ENCODE data around the gene MRTFA. TPM values are rescaled to one million over a fixed set of nuclear protein-coding genes. Genes with fewer than 3 reads are reported as not detected.
"Not testable (repeated sequence)": the region's sequence is repeated elsewhere in the genome, so short reads cannot be mapped to it uniquely, and the experiment has no call there.

MRTFA gene
- total RNA-seq, 1 donor from 2014 or later: 24.9 TPM

DNA sequence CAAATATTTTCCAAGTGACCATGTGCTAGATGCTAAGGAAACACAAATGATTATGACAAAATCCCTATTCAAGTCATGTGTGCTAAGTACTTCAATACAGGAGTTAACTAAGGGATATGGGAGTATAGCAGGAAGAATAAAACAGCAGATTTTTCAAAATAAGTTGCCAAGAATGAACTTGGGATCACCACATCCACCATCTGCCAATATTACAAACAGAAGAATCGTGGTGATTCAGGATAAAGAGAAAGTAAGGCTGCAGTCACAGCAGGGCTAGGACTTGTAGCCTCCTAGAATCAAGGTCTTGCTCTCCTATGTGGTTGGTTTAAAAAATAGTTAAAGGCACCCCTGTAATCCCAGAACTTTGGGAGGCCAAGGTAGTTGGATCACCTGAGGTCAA lies 34.3 kb downstream of the MRTFA start:
- FAIRE-seq (no peak), DNase-seq (ENCODE audit: low spot score in 2 of 2) (no peak)

DNA sequence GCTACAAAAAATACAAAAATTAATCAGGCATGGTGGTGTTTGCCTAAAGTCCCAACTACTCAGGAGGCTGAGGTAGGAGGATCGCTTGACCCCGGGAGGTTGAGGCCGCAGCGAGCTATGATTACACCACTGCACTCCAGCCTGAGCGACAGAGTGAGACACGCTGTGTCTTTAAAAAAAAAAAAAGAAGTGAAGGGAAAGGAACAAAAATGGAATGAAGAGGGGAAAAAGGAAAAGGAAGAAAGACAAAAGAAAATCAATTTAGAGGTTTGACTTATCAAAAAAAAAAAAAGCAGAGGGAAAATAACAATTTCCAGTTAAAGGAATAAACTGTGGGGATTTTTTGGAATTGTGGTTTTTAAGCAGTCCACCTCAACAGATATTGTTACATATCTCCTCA lies 36.8 kb downstream of the MRTFA start:
- FAIRE-seq (no peak), DNase-seq (ENCODE audit: low spot score in 2 of 2) (no peak)

DNA sequence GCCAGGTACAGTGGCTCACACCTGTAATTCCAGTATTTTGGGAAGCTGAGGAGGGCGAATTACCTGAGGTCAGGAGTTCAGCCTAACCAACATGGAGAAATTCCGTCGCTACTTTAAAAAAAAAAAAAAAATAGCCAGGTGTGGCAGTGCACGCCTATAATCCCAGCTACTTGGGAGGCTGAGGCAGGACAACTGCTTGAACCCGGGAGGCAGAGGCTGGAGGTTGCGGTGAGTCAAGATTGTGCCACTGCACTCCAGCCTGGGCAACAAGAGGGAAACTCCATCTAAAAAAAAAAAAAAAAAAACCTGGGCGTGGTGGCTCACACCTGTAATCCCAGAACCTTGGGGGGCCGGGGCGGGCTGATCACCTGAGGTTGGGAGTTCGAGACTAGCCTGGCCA lies 37.8 kb downstream of the MRTFA start:
- not testable (repeated sequence) for FAIRE-seq

DNA sequence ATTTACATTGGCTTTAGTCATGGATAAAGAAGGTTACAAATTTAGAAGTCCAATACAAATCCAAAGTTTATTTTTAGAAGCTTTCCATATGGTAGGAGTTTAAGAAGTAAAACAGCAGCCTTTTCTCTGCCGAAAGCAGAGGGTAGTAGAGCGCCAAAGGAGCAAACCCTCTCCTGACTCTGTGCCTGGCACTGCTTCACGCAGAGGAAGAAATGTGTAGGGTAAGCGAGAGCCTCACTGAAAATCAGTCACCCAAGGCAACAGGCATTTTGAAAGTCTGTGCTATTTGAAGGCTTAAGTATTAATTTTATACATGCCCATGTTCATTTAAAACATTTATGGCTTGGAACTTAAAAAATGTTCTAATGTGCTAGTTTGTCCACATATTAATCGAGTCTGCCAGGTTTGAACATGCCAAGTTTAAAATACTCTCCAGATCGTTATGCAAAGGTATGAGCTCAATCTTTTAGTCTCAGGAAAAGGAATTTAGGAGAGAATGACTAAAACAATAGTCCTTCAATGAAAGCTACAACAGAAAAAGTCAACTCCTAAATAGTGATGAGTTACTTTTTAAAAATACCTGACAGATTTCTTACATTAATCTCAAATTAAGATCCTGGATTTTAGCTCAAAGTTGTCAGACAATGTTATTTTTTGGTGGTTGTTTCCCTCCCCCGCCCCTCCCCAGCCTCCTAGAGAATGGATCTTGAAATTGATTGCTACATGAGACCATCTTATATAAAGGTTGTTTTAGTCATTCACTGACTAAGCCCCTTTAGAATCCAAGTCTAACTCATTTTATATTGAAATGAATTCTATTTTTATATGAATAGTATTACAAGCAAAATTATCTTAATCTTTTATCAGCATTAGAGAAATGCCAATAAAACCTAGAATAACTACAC lies 38.7 kb downstream of the MRTFA start:
- FAIRE-seq (no peak), DNase-seq (ENCODE audit: low spot score in 2 of 2) (no peak)

More for the DNA sequence above, 37.8 kb downstream of the MRTFA start:
- not testable (repeated sequence) for DNase-seq (ENCODE audit: low spot score in 2 of 2)

DNA sequence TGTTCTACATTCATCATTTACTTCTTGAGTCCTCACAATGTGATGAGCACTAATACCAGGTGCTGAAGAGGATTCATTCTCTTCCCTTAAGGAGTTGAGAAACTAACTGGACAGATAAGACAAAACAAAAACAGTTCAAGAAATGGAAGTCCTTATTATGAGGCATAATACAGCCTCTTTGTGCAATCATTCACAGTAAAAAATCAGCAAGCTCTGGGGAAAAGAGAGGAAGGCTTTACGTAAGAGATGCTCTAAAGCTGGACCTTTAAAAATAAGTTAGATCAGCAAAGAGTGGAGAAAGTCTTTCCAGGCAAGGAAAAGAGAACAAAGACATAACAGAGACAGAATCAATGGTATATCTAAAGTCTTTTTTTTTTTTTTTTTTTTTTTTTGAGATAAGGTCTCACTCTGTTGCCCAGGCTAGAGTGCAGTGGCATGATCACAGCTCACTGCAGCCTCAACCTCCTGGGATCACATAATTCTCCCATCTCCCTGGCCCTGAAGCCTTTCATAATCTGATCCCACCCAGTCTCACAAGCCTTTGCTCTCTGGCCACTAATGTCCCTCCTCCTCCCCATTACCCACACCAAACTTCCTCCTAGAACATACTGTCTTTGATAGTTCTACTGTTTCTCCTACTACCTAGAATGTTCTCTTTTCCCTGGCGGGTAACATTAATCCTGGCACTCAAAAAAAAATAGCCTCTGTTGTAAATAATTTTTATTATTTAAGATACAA lies 40.9 kb downstream of the MRTFA start:
- DNase-seq (ENCODE audit: low spot score in 2 of 2): no peak
- FAIRE-seq: no peak

DNA sequence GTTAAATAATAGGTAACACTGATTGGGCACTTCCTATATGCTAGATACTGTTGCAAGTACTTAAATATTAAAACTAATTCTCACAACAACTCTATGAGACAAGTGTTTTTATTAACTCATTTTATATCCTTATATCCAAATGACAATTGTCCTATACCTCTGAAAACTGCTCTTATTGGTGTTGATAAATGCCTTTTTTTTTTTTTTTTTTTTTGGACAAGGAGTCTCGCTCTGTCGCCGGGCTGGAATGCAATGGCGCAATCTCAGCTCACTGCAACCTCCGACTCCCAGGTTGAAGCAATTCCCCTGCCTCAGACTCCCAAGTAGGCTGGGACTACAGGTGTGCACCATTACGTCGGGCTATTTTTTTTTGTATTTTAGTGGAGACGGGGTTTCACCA lies 41.6 kb downstream of the MRTFA start:
- no peak for FAIRE-seq
- no peak for DNase-seq (ENCODE audit: low spot score in 2 of 2)

DNA sequence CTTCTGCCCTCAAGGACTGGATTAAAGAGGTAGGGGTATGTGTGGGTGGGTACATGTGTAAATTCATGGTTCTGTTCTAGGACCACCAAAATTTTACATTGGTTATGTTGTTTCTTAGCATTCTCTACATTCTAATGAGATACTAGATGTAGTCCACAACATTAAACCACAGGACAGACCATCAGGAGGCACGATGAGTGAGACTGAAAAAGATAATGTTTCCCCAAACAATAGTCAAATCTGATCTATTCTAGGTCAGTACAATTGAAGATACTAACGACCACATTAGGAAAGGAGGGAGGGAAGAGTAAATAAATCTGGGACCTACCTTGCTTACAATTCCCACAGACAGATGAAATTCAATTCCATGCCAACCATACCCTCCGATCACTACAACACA lies 42.2 kb downstream of the MRTFA start:
- DNase-seq (ENCODE audit: low spot score in 2 of 2): no peak
- no peak for FAIRE-seq

DNA sequence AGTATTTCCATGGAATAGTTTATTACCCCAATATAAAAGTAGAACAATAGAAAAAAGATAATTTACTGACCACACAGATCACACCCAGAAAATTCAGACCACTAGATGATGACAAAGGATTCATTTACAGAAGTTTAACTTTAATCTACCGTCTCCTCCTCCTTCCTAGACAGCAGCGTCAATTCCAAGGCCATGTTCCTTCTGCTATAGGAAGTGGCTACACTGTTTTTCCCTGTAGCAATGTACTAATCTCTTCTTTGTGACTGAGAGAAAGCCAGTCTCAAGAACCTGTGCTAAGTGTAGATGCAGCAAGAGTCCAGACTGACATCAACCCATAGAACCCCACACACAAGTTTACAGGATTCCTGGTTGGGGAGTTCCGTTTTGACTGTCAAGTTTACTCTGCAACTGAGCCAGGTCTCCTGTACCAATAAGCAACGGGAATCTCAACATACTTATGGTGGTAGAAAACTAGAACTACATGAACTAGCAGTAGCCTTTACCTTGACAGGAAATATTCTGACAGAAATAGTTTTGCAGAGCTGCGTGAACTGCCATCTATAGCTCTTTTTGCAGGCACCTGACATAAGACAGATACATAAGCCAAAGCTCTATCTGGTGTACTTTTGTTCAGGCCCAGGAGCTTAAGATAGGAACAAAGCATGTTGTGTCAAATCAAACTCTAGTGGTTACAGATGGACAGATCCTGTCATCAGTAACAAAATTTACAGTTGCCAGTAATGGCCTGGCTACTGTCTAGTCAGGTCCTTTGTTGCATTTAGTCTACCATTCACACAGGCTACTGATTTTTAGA lies 42.9 kb downstream of the MRTFA start:
- no peak for DNase-seq (ENCODE audit: low spot score in 2 of 2)
- FAIRE-seq: no peak

DNA sequence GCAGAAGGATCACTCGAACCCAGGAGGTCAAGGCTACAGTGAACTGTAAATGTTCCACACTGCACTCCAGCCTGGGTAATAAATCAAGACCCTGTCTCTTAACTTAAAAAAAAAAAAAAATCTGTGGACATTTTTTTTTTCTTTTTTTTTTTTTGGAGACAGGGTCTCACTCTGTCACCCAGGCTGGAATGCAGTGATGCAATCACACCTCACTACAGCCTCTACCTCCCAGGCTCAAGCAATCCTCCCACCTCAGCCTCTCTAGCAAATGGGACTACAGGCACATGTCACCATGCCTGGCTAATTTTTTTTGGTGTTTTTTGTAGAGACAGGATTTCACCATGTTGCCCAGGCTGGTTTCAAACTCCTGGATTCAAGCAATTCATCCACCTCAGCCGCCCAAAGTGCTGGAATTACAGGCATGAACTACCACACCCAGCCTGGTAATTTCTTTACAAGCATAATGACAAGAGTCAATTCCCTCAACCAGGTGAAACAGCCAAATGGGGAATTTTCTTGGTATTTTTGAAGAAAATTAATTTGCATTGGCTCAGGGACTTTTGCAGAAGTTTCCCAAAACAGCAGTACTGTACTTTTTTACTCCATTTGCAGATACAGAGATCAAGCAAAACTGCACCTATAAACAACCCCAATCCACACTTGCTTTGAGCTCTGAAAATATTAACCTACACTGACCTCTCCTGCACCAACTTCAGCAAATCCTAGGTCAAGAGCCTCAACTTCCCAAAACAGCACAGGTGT lies 44.0 kb downstream of the MRTFA start:
- DNase-seq (ENCODE audit: low spot score in 2 of 2): no peak
- FAIRE-seq: no peak

DNA sequence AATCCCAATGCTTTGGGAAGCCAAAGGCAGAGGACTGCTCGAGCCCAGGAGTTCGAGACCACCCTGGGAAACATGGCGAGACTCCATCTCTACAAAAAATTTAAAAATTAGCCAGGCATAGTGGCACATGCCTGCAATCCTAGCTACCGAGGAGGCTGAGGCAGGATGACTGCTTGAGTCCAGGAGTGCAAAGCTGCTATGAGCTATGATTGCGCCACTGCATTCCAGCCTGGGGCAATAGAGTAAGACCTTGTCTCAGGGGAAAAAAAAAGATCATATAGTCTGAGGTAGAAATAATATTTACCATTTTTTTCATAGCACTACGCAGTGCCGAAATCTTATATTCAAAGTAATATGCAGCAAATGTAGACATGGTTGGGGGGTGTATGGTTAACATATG lies 47.8 kb downstream of the MRTFA start:
- DNase-seq (ENCODE audit: low spot score in 2 of 2): no peak

DNA sequence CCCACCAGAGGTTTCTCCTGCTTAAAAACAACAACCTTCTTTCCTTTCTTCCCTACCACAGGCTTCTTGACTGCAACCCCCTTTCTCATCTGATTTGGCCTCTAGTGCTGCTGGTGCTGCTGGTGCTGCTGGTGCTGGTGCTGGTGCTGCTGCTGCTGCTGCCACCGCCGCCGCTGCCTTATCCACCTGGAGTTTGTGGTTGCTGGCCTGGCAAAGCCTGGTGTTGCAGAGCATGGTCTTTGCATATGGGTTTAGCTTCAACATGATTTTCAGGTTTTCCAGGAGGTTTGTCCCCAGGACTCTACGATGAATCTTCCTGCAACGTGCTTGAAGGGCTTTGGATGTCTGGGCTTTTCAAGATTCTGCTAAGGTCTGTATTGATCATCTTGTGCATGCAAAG lies 49.7 kb downstream of the MRTFA start:
- no peak for FAIRE-seq
- no peak for DNase-seq (ENCODE audit: low spot score in 2 of 2)

More for the DNA sequence above, 47.8 kb downstream of the MRTFA start:
- no peak for FAIRE-seq

DNA sequence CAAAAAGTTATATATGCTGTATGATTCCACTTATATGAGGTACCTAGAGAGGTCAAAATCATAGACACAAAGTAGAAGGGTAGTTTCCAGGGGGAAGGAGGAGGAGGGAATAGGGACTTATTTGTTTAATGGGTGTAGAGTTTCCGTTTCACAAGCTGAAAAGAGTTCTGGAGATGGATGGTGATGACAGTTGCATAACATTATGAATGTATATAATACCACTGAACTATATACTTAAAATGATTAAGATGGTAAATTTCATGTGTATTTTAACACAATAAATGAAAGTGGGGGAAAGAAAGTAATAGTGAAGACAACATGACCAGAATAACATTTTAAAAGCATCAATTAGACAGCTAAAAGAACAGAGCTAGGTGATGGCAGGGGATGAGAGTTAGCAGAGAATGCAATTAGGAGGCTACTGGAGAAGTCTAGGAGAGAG lies 51.2 kb downstream of the MRTFA start:
- FAIRE-seq (no peak), DNase-seq (ENCODE audit: low spot score in 2 of 2) (no peak)

DNA sequence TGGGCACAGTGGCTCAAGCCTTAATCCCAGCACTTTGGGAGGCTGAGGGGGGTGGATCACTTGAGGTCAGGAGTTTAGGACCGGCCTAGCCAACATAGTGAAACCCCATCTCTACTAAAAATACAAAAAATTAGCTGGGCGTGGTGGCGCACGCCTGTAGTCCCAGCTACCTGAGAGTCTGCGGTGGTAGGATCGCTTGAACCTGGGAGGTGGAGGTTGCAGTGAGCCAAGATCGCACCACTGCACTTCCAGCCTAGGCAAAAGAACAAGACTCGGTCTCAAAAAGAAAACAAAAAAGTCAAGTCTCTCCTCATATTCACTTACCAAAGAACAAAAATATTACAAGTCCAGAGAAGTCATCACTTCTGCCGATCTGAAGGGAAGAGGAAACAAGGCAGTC lies 51.8 kb downstream of the MRTFA start:
- not testable (repeated sequence) for DNase-seq (ENCODE audit: low spot score in 2 of 2); FAIRE-seq

DNA sequence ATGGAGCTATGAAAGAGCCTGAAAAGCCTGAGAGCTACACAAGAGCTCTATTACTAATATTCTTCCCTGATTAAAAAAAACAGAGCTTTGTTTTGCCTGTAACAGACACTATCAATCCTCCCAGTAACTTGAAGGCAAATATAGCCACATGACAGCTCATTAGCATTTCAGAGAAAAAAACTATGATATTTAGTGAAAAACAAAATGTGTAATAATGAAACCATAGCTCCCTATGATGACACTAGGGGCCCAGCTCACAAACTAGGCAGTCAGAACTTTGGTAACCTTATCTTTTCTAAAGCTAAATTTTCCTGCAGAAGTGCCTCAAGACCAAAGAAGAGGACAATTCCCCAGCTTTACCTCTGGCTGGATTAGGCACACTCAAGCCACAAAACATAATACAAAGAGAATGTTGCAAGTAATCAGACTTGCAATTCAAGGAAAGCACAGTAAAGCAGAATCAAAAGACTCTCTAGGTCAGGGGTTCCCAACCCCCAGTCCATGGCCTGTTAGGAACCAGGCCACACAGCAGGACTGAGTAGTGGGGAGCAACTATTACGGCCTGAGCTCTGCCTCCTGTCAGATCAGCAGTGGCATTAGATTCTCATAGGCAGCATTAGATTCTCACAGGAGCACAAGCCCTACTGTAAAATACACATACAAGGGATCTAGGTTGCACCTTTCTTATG lies 53.3 kb downstream of the MRTFA start:
- DNase-seq (ENCODE audit: low spot score in 2 of 2): no peak
- FAIRE-seq: no peak

DNA sequence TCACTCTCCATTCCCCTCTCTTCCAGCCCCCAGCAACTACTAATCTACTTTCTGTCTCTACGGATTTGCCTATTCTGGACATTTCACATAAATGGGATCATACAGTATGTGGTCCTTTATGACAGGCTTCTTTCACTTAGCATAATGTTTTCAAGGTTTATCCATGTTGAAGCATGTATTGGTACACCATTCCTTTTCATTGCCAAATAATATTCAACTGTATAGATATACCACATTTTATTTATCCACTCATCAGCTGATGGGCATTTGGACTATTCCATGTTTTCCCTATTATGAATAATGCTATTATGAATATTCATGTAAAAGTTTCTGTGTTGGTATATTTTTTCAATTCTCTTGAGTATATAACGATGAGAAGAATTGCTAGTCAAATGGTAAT lies 54.5 kb downstream of the MRTFA start:
- DNase-seq (ENCODE audit: low spot score in 2 of 2) (no peak), FAIRE-seq (no peak)

DNA sequence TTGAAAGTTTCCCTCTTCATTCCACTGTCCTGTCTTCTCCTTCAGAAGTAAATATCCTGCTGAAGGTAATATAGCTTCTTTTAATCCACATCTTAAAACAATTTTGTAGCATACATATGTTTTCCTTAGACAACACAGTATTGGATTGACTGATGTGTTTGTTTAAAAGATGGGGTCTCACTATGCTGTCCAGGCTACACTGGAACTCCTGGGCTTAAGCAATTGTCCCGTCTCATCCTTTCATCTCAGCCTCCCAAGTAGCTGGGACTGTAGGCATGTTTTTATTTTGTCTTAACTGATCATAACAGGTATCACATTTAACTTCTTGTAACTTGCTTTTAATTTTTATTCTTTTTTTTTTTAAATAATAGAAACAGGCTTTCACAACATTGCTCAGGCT lies 55.9 kb downstream of the MRTFA start:
- no peak for FAIRE-seq

DNA sequence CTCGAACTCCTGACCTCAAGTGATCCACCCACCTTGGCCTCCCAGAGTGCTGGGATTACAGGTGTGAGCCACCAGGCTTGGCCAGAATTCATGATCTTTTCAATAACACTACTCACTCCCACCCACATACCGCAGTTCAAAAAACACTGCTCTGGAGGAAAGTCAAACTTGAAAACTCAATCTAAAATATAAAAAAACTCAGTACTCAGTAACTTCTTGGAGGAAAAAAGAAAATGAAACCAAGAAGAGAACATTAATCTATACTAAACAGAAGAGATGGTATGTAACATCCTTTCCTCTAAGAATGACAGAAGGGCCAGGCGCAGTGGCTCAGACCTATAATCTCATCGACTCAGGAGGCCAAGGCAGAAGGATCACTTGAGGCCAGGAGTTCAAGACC lies 58.3 kb downstream of the MRTFA start:
- no peak for DNase-seq (ENCODE audit: low spot score in 2 of 2)
- no peak for FAIRE-seq

More for the DNA sequence above, 55.9 kb downstream of the MRTFA start:
- DNase-seq (ENCODE audit: low spot score in 2 of 2): no peak

DNA sequence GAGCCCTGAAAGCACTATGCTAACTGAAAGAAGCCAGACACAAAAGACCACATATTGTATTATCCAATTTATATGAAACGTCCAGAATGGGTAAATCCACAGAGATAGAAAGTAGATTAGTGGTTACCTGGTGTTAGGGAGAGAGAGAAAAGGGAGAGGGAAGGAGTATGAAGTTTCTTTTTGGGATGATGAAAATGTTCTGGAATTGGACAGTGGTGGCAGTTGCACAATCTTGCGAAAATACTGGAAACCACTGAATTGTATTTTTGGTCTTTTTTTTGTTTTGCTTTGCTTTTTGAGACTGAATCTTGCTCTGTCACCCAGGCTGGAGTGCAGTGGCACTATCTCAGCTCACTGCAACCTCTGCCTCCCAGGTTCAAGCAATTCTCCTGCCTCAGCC lies 63.5 kb downstream of the MRTFA start:
- FAIRE-seq (no peak), DNase-seq (ENCODE audit: low spot score in 2 of 2) (no peak)

DNA sequence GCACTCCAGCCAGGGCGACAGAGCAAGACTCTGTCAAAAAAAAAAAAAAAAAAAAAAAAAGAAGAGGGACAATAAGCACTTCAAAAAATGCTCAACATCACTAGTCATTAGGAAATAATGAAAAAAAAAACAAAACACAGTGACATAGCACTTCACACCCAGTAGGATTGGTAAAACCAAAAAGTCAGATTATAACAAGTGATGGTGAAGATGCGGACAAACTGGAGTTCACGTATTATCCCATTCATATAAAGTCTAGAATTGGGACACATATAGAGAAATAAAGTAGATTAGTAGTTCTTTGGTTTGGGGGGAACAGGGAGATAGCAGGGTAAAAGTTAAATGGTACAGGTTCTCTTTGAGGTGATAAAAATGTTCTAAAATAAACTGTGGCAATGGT lies 64.6 kb downstream of the MRTFA start:
- FAIRE-seq: no peak
- DNase-seq (ENCODE audit: low spot score in 2 of 2): no peak

All from frontal cortex (tissue), 4 donors.